Body of pancreas (tissue), 4 donors: ENCODE results near the gene OR6C76. TPM values are rescaled to one million over a fixed set of nuclear protein-coding genes. Genes with fewer than 3 reads are reported as not detected.

Source experiments
- ATAC-seq: fragments of 150-250 bp; one replicate; pipeline ENCODE4 v1.9.1; 2016
- DNase-seq, 4 donors: peaks; one replicate each; pipeline ENCODE4 v3.0.0-alpha.2; 2019
- H3K27ac ChIP-seq, 4 donors: fragments of 200-600 bp; sonication (generic); 1 replicate in 3 of 4; 2 replicates in 1 of 4; pipeline versions ENCODE4 v1.5.1 to v1.6.1; 2016 to 2019; ENCODE audit warnings: mild to moderate bottlenecking in 1 of 4, mixed read lengths in 1 of 4, moderate library complexity in 1 of 4
- H3K27me3 ChIP-seq, 2 donors: fragments of 200-600 bp; sonication (generic); one replicate each; pipeline ENCODE4 v1.6.0; 2016; ENCODE audit warnings: mild to moderate bottlenecking in 1 of 2
- H3K36me3 ChIP-seq, 2 donors: fragments of 200-600 bp; sonication (generic); replicated peaks in 1 of 2; 2 replicates each; pipeline ENCODE4 v1.5.1; 2016; ENCODE audit warnings: low read depth in 2 of 2; ENCODE audit not compliant: insufficient read depth in 1 of 2
- H3K4me1 ChIP-seq: fragments of 200-600 bp; sonication (generic); one replicate; pipeline ENCODE4 v1.6.0; 2016
- H3K4me3 ChIP-seq, 2 donors: fragments of 200-600 bp; sonication (generic); 1 replicate in 1 of 2; 2 replicates in 1 of 2; pipeline ENCODE4 v1.5.1; 2016 to 2019
- H3K9me3 ChIP-seq, 3 donors: fragments of 200-600 bp; sonication (generic); 1 replicate in 2 of 3; 2 replicates in 1 of 3; pipeline ENCODE4 v1.5.1; 2016
- POLR2A ChIP-seq, 3 donors: fragments of 450-650 bp; IDR thresholded peaks; one replicate each; pipeline ENCODE4 v1.6.1; 2016; ENCODE audit warnings: antibody characterized with exemption in 3 of 3, mild to moderate bottlenecking in 2 of 3
- WGBS, 2 donors: methylation state at CpG; one replicate each; pipeline ENCODE4 v1.1.5; 2017; 5-methylcytosine and 5-hydroxymethylcytosine counted together
- intact Hi-C: fragments of 100-400 bp; cut with DNase I; formaldehyde crosslinking; loops from one replicate; pipeline ENCODE4 v1.15.1; 2023
- total RNA-seq, 2 donors: library from RNA; depleted of rRNA; stranded (reverse); fragments of >200 nt; gene quantifications; one replicate each; pipeline ENCODE4 v1.1.0, GENCODE V29; 2016
- TF ChIP-seq, protein P1 (sequence below), 7 experiments: fragments of 450-650 bp in 4 of 7; fragments of 200-600 bp in 3 of 7; sonication (generic) in 3 of 7; IDR thresholded peaks; one replicate each; pipeline ENCODE4 v1.5.1; 2016 to 2019; ENCODE audit warnings: antibody characterized with exemption in 7 of 7

The OR6C76 gene
- total RNA-seq, result not detected

GRCh38 chr12:55425954-55426353, at the start of gene OR6C76:
Gene OR6C76 (plus strand): TSS chr12:55426254. CDS start chr12:55426254, 0 bp downstream.
- H3K4me1 ChIP-seq, result no peaks in the 10 kb centered on the region
- intact Hi-C loops, result no loop called here
- no peak for ATAC-seq

DNA sequence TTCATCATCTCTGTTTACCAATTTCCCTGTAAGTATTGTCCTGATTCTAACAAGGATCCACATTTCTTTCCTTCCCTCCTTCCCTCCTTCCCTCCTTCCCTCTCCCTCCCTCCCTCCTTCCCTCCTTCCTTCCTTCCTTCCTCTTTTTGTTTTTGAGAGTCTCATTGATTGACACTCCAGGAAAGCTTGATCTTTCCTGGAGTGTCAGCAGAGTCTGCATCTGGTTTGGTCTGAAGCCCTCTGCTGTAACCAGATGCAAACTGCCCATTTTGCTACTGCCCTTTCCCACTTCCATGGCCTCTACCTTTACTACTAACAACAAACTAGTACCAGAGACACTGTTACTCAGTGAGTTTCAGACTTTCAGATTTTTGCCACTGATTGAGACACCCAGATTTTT, 40.2 kb upstream of the OR6C76 start:
- no peak for ATAC-seq
- intact Hi-C loops, result no loop called here
- TF ChIP-seq, protein P1, sequence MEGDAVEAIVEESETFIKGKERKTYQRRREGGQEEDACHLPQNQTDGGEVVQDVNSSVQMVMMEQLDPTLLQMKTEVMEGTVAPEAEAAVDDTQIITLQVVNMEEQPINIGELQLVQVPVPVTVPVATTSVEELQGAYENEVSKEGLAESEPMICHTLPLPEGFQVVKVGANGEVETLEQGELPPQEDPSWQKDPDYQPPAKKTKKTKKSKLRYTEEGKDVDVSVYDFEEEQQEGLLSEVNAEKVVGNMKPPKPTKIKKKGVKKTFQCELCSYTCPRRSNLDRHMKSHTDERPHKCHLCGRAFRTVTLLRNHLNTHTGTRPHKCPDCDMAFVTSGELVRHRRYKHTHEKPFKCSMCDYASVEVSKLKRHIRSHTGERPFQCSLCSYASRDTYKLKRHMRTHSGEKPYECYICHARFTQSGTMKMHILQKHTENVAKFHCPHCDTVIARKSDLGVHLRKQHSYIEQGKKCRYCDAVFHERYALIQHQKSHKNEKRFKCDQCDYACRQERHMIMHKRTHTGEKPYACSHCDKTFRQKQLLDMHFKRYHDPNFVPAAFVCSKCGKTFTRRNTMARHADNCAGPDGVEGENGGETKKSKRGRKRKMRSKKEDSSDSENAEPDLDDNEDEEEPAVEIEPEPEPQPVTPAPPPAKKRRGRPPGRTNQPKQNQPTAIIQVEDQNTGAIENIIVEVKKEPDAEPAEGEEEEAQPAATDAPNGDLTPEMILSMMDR (IDR thresholded peaks at IDR 0.05), result no peak
- no peak for TF ChIP-seq POLR2A (IDR thresholded peaks at IDR 0.05)

More at GRCh38 chr12:55425954-55426353, at the start of gene OR6C76:
- no peak for DNase-seq
- no peak for TF ChIP-seq POLR2A (IDR thresholded peaks at IDR 0.05)
- TF ChIP-seq, protein P1 (IDR thresholded peaks at IDR 0.05), result no peak
- Histone ChIP-seq H3K27ac (no peak within 1 kb of the TSS), H3K36me3 (no peaks in the 10 kb centered on the region), H3K9me3 (no peaks in the 10 kb centered on the region), H3K27me3 (no peaks in the 10 kb centered on the region), H3K4me3 (no peak within 1 kb of the TSS)
- WGBS, 2 donors, result 53 to 61% methylated on average over 4 of the region's 4 CpGs

GRCh38 chr12:55392032-55392795, 33.8 kb upstream of the OR6C76 start:
- WGBS, 2 donors, result 80 to 89% methylated on average over 6 to 22 of the region's 23 CpGs
- H3K4me1 ChIP-seq, result no peaks in the 10 kb centered on the region
- H3K9me3 ChIP-seq, result no peaks in the 10 kb centered on the region
- no peaks in the 10 kb centered on the region for H3K27me3 ChIP-seq
- no peak overlapping the region for H3K4me3 ChIP-seq
- DNase-seq, result no peak
- ATAC-seq, result no peak
- intact Hi-C loops, result no loop called here
- no peak overlapping the region for H3K27ac ChIP-seq
- no peaks in the 10 kb centered on the region for H3K36me3 ChIP-seq
- no peak for TF ChIP-seq POLR2A (IDR thresholded peaks at IDR 0.05)
- TF ChIP-seq, protein P1 (IDR thresholded peaks at IDR 0.05), result no peak

More for the DNA sequence above, 40.2 kb upstream of the OR6C76 start:
- H3K27ac ChIP-seq, result no peak overlapping the region
- no peaks in the 10 kb centered on the region for H3K27me3 ChIP-seq
- no peaks in the 10 kb centered on the region for H3K4me1 ChIP-seq
- H3K4me3 ChIP-seq, result no peak overlapping the region
- H3K9me3 ChIP-seq, result no peaks in the 10 kb centered on the region
- H3K36me3 ChIP-seq, result no peaks in the 10 kb centered on the region
- DNase-seq, result no peak

GRCh38 chr12:55396326-55396725, 29.7 kb upstream of the OR6C76 start:
- Histone ChIP-seq H3K4me3 (no peak overlapping the region), H3K36me3 (no peaks in the 10 kb centered on the region), H3K27me3 (no peaks in the 10 kb centered on the region), H3K4me1 (no peaks in the 10 kb centered on the region), H3K9me3 (no peaks in the 10 kb centered on the region), H3K27ac (no peak overlapping the region)
- TF ChIP-seq, protein P1 (IDR thresholded peaks at IDR 0.05), result no peak
- no peak for TF ChIP-seq POLR2A (IDR thresholded peaks at IDR 0.05)
- WGBS, 2 donors, result 50 to 63% methylated on average over 1 of the region's 1 CpG
- intact Hi-C loops, result no loop called here
- ATAC-seq (no peak), DNase-seq (no peak)

DNA sequence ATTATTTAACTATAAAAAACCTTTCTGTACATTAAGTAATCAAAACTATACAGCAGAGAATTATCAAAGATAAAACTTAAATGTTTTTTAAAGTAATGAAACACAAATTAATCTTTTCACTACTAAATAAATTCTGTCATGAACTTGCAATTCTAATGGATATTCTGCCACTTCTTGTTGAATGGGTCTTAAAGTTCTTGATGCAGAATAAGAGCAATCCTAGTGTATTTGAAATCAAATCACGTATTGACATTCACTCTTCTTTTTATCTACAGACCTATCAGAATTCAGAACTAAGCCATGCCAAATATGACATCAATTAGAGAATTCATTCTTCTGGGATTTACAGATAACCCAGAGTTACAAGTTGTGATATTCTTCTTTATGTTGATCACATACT, 25.8 kb upstream of the OR6C76 start, which contains the start of gene OR6C65:
TSS of gene OR6C65 (plus strand) at position 301 of the 400 bp plus-strand sequence. CDS start at position 301, 0 bp downstream.
- intact Hi-C loops, result no loop called here
- TF ChIP-seq, protein P1 (IDR thresholded peaks at IDR 0.05), result no peak
- no peak for TF ChIP-seq POLR2A (IDR thresholded peaks at IDR 0.05)
- Histone ChIP-seq H3K9me3 (no peaks in the 10 kb centered on the region), H3K4me3 (no peak within 1 kb of the TSS), H3K27ac (no peak within 1 kb of the TSS), H3K36me3 (no peaks in the 10 kb centered on the region), H3K4me1 (no peaks in the 10 kb centered on the region), H3K27me3 (no peaks in the 10 kb centered on the region)
- 93 to 97% methylated on average over 1 of the region's 1 CpG for WGBS, 2 donors
- DNase-seq (no peak), ATAC-seq (no peak)
